Measurements from ENCODE around the gene PLP2. TPM values are rescaled to one million over a fixed set of nuclear protein-coding genes. Genes with fewer than 3 reads are reported as not detected.

Gene PLP2
- total and polyA plus RNA-seq, 2 of the 4 experiments (the other 2 are of a cell fraction), result 22.6 to 156 TPM

DNA sequence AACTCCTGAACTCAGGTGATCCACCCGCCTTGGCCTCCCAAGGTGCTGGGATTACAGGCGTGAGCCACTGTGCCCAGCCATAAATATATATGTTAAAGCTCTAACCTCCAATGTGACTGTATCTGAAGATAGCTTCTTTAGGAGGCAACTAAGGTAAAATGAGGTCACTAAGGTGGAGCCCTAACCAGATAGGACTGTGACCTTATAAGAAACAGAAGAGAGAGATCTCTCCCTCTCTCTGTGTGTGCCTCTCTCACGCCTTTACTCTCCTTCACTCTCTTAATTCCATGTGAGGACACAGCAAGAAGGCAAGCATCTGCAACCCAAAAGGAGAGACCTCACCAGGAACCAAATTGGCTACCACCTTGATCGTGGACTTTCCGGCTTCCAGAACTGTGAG, 10.1 kb upstream of the PLP2 start:
- Histone ChIP-seq H4K5ac (ENCODE audit: low read depth, low read length) (no peak overlapping the region), H3K27me3 (ENCODE audit: control insufficient read depth, insufficient read depth, low read length) (no peaks in the 10 kb centered on the region; the same call in 1 of the 2 replicates), H2BK20ac (ENCODE audit: low read depth, low read length) (no peak overlapping the region), H3K9me3 (ENCODE audit: control insufficient read depth, insufficient read depth, low read length) (no peaks in the 10 kb centered on the region), H4K91ac (ENCODE audit: insufficient read depth, low read depth, low read length) (no peak overlapping the region), H3K36me3 (ENCODE audit: control insufficient read depth, insufficient read depth, low read length) (no peaks in the 10 kb centered on the region), H3K23ac (ENCODE audit: low read depth, low read length) (no peak overlapping the region), H3K4me1 (ENCODE audit: control insufficient read depth, insufficient read depth, low read length) (peaks cover 4% of the 10 kb centered on the region), H3K18ac (ENCODE audit: low read depth, low read length) (no peak overlapping the region), H2AK9ac (replicated peaks; ENCODE audit: low read depth, low read length, poor library complexity) (peak overlapping the region; percentile 28), H3K4me3 (ENCODE audit: insufficient read depth, low read depth, low read length) (no peak overlapping the region), H4K20me1 (ENCODE audit: insufficient read depth, low read length) (no peaks in the 10 kb centered on the region), H3K79me1 (ENCODE audit: low read depth in 1 of 2, low read length in 2 of 2) (no peaks in the 10 kb centered on the region), H3K9me1 (ENCODE audit: insufficient read depth, low read length) (no peaks in the 10 kb centered on the region), H3K4ac (ENCODE audit: low read depth, low read length) (no peak overlapping the region), H3K56ac (ENCODE audit: extremely low read depth, insufficient read depth, low read length) (no peak overlapping the region), H3K9ac (ENCODE audit: low read depth, low read length) (no peak overlapping the region), H3K4me2 (ENCODE audit: low read depth, low read length) (no peak overlapping the region), H2BK120ac (ENCODE audit: low read depth, low read length) (no peak overlapping the region), H3K14ac (replicated peaks; ENCODE audit: low read depth, low read length) (no peak overlapping the region), H2AFZ (replicated peaks; ENCODE audit: low read length, poor library complexity) (peak overlapping the region; percentile 32), H4K8ac (ENCODE audit: low read depth in 2 of 2, low read length in 2 of 2) (no peak overlapping the region), H2BK15ac (ENCODE audit: low read depth, low read length) (no peak overlapping the region), H2BK5ac (ENCODE audit: low read depth, low read length, poor library complexity, severe bottlenecking) (no peak overlapping the region), H2AK5ac (ENCODE audit: low read depth, low read length) (no peak overlapping the region; the same call in 1 of the 2 replicates), H3K27ac (ENCODE audit: insufficient read depth, low read length) (no peak overlapping the region)
- ChIA-PET CTCF (interaction anchor here (0.7 kb wide), 1 partner anchor 82 kb away, joined by 3 read pairs; the partner anchor contains the start of gene WDR45), POLR2A (ENCODE audit: unreplicated experiment) (no interaction called here)
- dilution Hi-C loops (cut with HindIII; ENCODE audit: low sequenced_read_pairs, unreplicated experiment), result no loop called here
- intact Hi-C loops (cut with micrococcal nuclease), result loop anchor here (10.0 kb wide), 1 partner anchor 87 kb away; the partner anchor contains the start of genes PRAF2 and WDR45
- no CpG with 5 or more reads among the region's 5 CpGs for WGBS, 2 experiments (ENCODE audit: extremely low coverage in 2 of 2, insufficient read length in 1 of 2)
- DNase-seq, result no peak
- in situ Hi-C loops (cut with MboI; ENCODE audit: low sequenced_read_pairs), result no loop called here
- TF ChIP-seq ELK1 (IDR thresholded peaks at IDR 0.05; ENCODE audit: borderline replicate concordance, low read depth, low read length) (no peak), NFE2L2 (IDR thresholded peaks at IDR 0.05; ENCODE audit: low read depth, low read length) (no peak), MXI1 (IDR thresholded peaks at IDR 0.05; ENCODE audit: borderline replicate concordance, low read depth, low read length) (no peak), CEBPB (IDR thresholded peaks at IDR 0.05; ENCODE audit: low read depth, low read length) (no peak), BHLHE40 (IDR thresholded peaks at IDR 0.05; ENCODE audit: low read depth, low read length) (no peak), RFX5 (IDR thresholded peaks at IDR 0.05; ENCODE audit: low read depth, low read length) (no peak), FOS (IDR thresholded peaks at IDR 0.05; ENCODE audit: low read depth, low read length) (no peak), POLR2A (IDR thresholded peaks at IDR 0.05; ENCODE audit: low read depth, low read length) (no peak), CHD1 (IDR thresholded peaks at IDR 0.05; ENCODE audit: low read depth, low read length) (no peak), MAZ (IDR thresholded peaks at IDR 0.05; ENCODE audit: borderline replicate concordance, low read depth, low read length) (no peak), USF2 (IDR thresholded peaks at IDR 0.05; ENCODE audit: low read depth, low read length) (no peak), RAD21 (IDR thresholded peaks at IDR 0.05; ENCODE audit: low read length) (no peak), SMC3 (IDR thresholded peaks at IDR 0.05; ENCODE audit: low read depth, low read length) (no peak)
- ATAC-seq (ENCODE audit: low read depth), result no peak
- BruUV-seq (replicated peaks), result no TSS peak

All from IMR-90 (cell line).